GM10266 (cell line): Measurements from ENCODE around the gene PON2.

Experiments
- DNase-seq: peaks from one replicate; pipeline ENCODE4 v3.0.0; 2012; ENCODE audit errors: extremely low spot score
- TF ChIP-seq, protein P1 (sequence below): IDR thresholded peaks from 2 replicates; pipeline ENCODE4 v1.5.1; 2012; ENCODE audit warnings: mild to moderate bottlenecking, low read depth; ENCODE audit not compliant: control insufficient read depth, insufficient read depth; ENCODE audit errors: missing control alignments

Gene PON2

DNA sequence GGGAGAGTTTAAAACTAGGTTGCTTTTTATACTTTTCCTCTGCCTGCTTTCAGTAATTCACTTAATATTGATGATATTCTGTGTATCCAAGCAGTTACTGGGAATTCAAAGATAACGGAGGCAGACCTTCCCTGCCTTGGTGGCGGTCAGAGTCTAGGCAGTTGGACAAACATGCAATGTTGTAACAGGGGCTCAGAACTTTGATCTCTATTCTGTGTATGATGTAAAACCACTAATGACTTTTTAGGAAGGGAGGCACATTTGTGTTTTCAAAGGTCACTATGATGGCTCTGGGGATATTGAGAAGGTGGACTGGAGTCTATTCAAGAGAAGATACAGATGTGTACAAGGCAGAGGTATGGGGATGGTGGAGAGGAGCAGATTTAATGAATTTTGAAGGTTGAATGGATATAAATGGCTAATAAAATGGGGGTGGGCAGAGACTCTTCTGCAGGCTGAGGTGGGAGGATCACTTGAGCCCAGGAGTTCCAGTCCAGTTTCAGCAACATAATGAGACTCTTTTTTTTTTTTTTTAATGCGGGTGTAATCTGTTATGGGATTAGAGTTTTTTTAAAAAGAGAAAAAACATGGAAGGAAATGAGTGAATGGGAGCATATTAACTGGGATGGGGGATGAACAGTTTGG is 5.7 kb upstream of the PON2 start:
- no peak for DNase-seq

DNA sequence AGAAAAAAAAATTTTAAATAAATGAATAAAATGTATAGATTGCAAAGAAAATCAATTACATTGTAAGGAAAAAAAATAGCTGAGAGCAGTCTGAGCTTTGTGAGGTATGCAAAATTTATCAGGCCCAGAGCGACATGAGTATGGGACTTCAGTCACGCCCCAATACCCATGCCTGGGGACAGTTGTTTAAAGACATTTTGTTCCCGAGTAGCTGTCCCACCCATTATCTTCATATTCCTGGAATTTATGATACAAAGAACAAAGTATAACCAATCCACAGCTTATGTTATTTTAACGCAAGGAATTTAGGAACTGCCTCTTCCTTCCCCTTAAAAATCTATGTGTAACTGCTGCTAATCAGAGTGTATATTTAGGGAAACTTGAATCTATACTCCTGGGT is 1.6 kb upstream of the PON2 start:
- no peak for DNase-seq
- TF ChIP-seq, protein P1, sequence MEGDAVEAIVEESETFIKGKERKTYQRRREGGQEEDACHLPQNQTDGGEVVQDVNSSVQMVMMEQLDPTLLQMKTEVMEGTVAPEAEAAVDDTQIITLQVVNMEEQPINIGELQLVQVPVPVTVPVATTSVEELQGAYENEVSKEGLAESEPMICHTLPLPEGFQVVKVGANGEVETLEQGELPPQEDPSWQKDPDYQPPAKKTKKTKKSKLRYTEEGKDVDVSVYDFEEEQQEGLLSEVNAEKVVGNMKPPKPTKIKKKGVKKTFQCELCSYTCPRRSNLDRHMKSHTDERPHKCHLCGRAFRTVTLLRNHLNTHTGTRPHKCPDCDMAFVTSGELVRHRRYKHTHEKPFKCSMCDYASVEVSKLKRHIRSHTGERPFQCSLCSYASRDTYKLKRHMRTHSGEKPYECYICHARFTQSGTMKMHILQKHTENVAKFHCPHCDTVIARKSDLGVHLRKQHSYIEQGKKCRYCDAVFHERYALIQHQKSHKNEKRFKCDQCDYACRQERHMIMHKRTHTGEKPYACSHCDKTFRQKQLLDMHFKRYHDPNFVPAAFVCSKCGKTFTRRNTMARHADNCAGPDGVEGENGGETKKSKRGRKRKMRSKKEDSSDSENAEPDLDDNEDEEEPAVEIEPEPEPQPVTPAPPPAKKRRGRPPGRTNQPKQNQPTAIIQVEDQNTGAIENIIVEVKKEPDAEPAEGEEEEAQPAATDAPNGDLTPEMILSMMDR: no peak

More for the DNA sequence above, 5.7 kb upstream of the PON2 start:
- TF ChIP-seq, protein P1: no peak

DNA sequence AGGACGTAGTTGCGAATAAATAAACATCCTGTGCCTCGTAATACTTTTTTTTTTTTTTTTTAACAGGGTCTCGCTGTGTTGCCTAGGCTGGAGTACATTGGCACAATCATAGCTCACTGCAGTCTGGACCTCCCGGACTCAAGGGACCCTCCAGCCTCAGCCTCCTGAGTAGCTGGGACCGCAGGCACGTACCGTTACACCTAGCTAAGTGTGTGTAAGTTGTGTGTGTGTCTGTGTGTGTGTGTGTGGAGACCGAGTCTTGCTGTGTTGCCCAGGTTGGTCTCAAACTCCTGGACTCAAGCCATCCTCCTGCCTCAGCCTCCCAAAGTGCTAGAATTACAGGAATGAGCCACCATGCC is 573 bp upstream of the PON2 start:
- no peak for DNase-seq

DNA sequence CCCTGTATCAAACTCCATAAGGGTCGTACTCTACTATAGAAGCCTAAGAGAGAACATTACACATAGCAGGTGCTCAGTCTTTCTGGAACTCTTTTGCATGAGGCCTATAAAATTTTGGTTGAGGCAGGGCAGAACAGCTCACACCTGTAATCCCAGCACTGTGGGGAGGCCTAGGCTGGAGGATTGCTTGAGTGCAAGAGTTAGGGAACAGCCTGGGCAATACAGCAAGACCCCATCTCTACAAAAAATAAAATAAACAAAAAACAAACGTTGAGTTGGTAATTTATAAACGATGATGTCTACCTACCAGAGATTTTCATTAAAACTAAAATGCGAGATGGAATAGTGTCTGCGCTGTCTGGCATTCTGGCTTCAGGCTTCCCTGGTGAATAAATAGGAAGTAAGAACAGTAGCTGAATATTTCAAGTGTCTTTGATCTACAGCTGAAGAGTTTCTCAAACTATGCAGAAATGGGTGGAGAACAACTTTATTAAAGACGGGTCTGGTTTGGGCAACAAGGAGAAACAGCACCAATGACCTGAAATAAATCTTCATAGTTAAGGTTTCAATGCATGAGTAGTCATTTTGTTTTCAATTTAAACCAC is 774 bp downstream of the PON2 start:
- TF ChIP-seq, protein P1: no peak
- DNase-seq: no peak

More for the DNA sequence above, 573 bp upstream of the PON2 start:
- TF ChIP-seq, protein P1: no peak

DNA sequence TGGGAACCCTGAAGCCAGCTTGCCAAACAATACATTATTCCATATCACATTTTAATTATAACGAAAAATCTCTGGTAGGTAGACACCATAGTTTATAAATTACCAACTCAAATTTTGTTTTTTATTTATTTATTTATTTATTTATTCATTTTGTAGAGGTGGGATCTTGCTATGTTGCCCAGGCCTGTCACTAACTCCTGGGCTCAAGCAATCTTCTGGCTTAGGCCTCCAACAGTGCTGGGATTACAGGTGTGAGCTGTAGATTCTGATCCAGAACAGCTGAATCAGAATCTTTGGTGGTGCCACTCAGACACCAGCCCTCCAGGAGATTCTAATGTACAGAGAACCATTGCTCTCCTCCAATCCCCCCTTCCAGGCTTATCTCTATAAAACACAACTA is 1.7 kb downstream of the PON2 start:
- DNase-seq: no peak
- TF ChIP-seq, protein P1: no peak

DNA sequence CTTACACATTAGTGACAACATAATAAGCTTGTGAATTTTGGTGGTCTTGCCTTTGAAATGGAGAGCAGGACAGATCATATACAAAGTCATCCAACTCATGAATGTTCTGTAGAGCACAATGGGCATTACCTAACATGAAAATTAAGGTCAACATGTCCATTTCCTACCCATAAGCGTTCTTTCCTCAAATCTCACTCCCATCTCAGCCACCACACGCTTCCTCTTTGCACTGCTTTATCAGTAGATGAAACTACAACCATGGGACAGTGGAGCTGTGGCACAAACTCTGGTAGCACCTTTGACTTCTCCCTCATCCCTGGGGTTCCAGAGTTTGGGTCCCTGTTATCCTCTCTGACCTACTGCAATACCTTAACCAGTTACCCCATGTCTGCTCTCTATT is 2.2 kb downstream of the PON2 start:
- DNase-seq: no peak
- TF ChIP-seq, protein P1: no peak

DNA sequence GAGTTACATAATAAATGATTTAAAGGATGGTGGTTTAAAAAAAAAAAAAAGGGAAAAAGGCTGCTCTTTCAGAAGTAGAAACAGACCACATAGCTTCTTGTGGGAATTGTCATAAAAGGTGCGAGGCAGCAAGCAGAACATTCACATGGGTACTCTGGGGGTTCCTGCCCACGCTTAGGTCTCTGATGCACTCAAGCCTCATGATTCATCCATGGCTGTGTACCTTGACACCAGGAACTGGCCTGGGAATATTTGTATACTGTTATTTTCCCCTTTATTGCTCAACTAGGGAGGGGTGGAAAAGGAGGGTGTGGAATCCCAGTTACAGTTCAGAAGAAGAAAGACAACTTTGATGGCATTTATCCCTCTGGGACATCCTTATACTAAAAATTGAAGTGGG is 4.0 kb downstream of the PON2 start:
- TF ChIP-seq, protein P1: no peak
- DNase-seq: no peak
